ENCODE measurements around the gene SMC1B. TPM values are rescaled to one million over a fixed set of nuclear protein-coding genes. Genes with fewer than 3 reads are reported as not detected.

SMC1B gene
- total RNA-seq, 2 donors from 2014 or later, result not detected

GRCh38 chr22:45458532-45458931, 45.1 kb upstream of the SMC1B start:
- Histone ChIP-seq H3K36me3 (no peaks in the 10 kb centered on the region), H3K4me3 (no peak overlapping the region), H3K9me3 (no peaks in the 10 kb centered on the region), H3K27me3 (replicated peaks; ENCODE audit: insufficient read depth) (no peaks in the 10 kb centered on the region), H3K4me1 (ENCODE audit: control insufficient read depth in 1 of 2, low read depth in 2 of 2) (peaks cover 0 to 22% of the 10 kb centered on the region in 2 donors), H3K27ac (no peak overlapping the region)
- ATAC-seq (ENCODE audit: insufficient number of reproducible peaks, low FRiP score, low read depth), result no peak
- TF ChIP-seq CTCF (IDR thresholded peaks at IDR 0.05), result no peak
- no peak for DNase-seq (ENCODE audit: low spot score)

GRCh38 chr22:45456811-45457210, 43.4 kb upstream of the SMC1B start:
- peaks cover 0 to 38% of the 10 kb centered on the region in 2 donors for H3K4me1 ChIP-seq (ENCODE audit: control insufficient read depth in 1 of 2, low read depth in 2 of 2)
- H3K27me3 ChIP-seq (replicated peaks; ENCODE audit: insufficient read depth), result no peaks in the 10 kb centered on the region
- TF ChIP-seq CTCF (IDR thresholded peaks at IDR 0.05), result no peak
- H3K9me3 ChIP-seq, result no peaks in the 10 kb centered on the region
- DNase-seq (ENCODE audit: low spot score), result no peak
- H3K36me3 ChIP-seq, result no peaks in the 10 kb centered on the region
- ATAC-seq (ENCODE audit: insufficient number of reproducible peaks, low FRiP score, low read depth), result no peak
- no peak overlapping the region for H3K27ac ChIP-seq
- no peak overlapping the region for H3K4me3 ChIP-seq

- H3K4me1 ChIP-seq (ENCODE audit: control insufficient read depth in 1 of 2, low read depth in 2 of 2), result peaks cover 5 to 38% of the 10 kb centered on the region in 2 donors
- H3K4me3 ChIP-seq, result no peak overlapping the region
- no peaks in the 10 kb centered on the region for H3K9me3 ChIP-seq
- no peaks in the 10 kb centered on the region for H3K36me3 ChIP-seq
- no peaks in the 10 kb centered on the region for H3K27me3 ChIP-seq (replicated peaks; ENCODE audit: insufficient read depth)
- ATAC-seq (ENCODE audit: insufficient number of reproducible peaks, low FRiP score, low read depth), result no peak
- no peak for TF ChIP-seq CTCF (IDR thresholded peaks at IDR 0.05)
- no peak overlapping the region for H3K27ac ChIP-seq
- no peak for DNase-seq (ENCODE audit: low spot score)
Measured at GRCh38 chr22:45455621-45456020, 42.2 kb upstream of the SMC1B start.

GRCh38 chr22:45455212-45455611, 41.8 kb upstream of the SMC1B start:
- DNase-seq (ENCODE audit: low spot score) (no peak), ATAC-seq (ENCODE audit: insufficient number of reproducible peaks, low FRiP score, low read depth) (no peak)
- Histone ChIP-seq H3K9me3 (no peaks in the 10 kb centered on the region), H3K27me3 (replicated peaks; ENCODE audit: insufficient read depth) (no peaks in the 10 kb centered on the region), H3K27ac (no peak overlapping the region), H3K4me3 (no peak overlapping the region), H3K36me3 (no peaks in the 10 kb centered on the region), H3K4me1 (ENCODE audit: control insufficient read depth in 1 of 2, low read depth in 2 of 2) (peaks cover 9 to 38% of the 10 kb centered on the region in 2 donors)
- no peak for TF ChIP-seq CTCF (IDR thresholded peaks at IDR 0.05)

- no peak overlapping the region for H3K4me3 ChIP-seq
- H3K36me3 ChIP-seq, result no peaks in the 10 kb centered on the region
- peaks cover 12 to 42% of the 10 kb centered on the region in 2 donors for H3K4me1 ChIP-seq (ENCODE audit: control insufficient read depth in 1 of 2, low read depth in 2 of 2)
- H3K27me3 ChIP-seq (replicated peaks; ENCODE audit: insufficient read depth), result no peaks in the 10 kb centered on the region
- H3K27ac ChIP-seq, result no peak overlapping the region
- H3K9me3 ChIP-seq, result no peaks in the 10 kb centered on the region
- TF ChIP-seq CTCF (IDR thresholded peaks at IDR 0.05), result no peak
- DNase-seq (ENCODE audit: low spot score) (no peak), ATAC-seq (ENCODE audit: insufficient number of reproducible peaks, low FRiP score, low read depth) (no peak)
Measured at GRCh38 chr22:45454275-45454674, 40.9 kb upstream of the SMC1B start.

All from thoracic aorta (tissue), 2 donors.